T-helper 2 cell treated with Interferon-gamma antibody and Interleukin-4, amounts not matched to agents 5 μg/mL and 100 μg/mL, for 36 hours (primary cell): ENCODE measurements around the gene HORMAD2.

ENCODE experiments used
- DNase-seq: peaks from one replicate; pipeline ENCODE4 v3.0.0; 2021; ENCODE audit warnings: low spot score
- H3K27ac Mint-ChIP-seq: one replicate; pipeline ENCODE4 v1.8.0; 2021; ENCODE audit warnings: mild to moderate bottlenecking, mixed read lengths
- H3K27me3 Mint-ChIP-seq: one replicate; pipeline ENCODE4 v1.8.0; 2021; ENCODE audit warnings: low read depth, mixed read lengths
- H3K36me3 Mint-ChIP-seq: one replicate; pipeline ENCODE4 v1.8.0; 2021; ENCODE audit warnings: low read depth, mixed read lengths
- H3K4me1 Mint-ChIP-seq: one replicate; pipeline ENCODE4 v1.8.0; 2021; ENCODE audit warnings: low read depth, mixed read lengths
- H3K4me3 Mint-ChIP-seq: one replicate; pipeline ENCODE4 v1.8.0; 2022; ENCODE audit warnings: mild to moderate bottlenecking, moderate library complexity, mixed read lengths
- H3K9me3 Mint-ChIP-seq: one replicate; pipeline ENCODE4 v1.8.0; 2021; ENCODE audit warnings: mixed read lengths

Gene HORMAD2

GRCh38 chr22:30079952-30080533 is at the start of gene HORMAD2:
Gene HORMAD2 (plus strand): TSS chr22:30080464. CDS start chr22:30093953, 13,489 bp downstream.
- H3K36me3 Mint-ChIP-seq: no peaks in the 10 kb centered on the region
- H3K4me1 Mint-ChIP-seq: peaks cover 11% of the 10 kb centered on the region
- peaks cover 10% of the 10 kb centered on the region for H3K27me3 Mint-ChIP-seq
- DNase-seq: no peak
- H3K27ac Mint-ChIP-seq: no peak within 1 kb of the TSS
- peaks cover 4% of the 10 kb centered on the region for H3K9me3 Mint-ChIP-seq
- no peak within 1 kb of the TSS for H3K4me3 Mint-ChIP-seq

GRCh38 chr22:30031328-30031727 is 48.9 kb upstream of the HORMAD2 start:
- no peak overlapping the region for H3K4me3 Mint-ChIP-seq
- H3K27me3 Mint-ChIP-seq: no peaks in the 10 kb centered on the region
- H3K4me1 Mint-ChIP-seq: peaks cover 8% of the 10 kb centered on the region
- no peaks in the 10 kb centered on the region for H3K9me3 Mint-ChIP-seq
- H3K27ac Mint-ChIP-seq: no peak overlapping the region
- H3K36me3 Mint-ChIP-seq: peaks cover 6% of the 10 kb centered on the region
- DNase-seq: no peak

GRCh38 chr22:30031764-30032455 is 48.4 kb upstream of the HORMAD2 start:
- Mint-ChIP-seq H3K27ac (no peak overlapping the region), H3K4me1 (peaks cover 6% of the 10 kb centered on the region), H3K4me3 (no peak overlapping the region), H3K27me3 (no peaks in the 10 kb centered on the region), H3K36me3 (peaks cover 4% of the 10 kb centered on the region), H3K9me3 (no peaks in the 10 kb centered on the region)
- DNase-seq: no peak

- H3K27me3 Mint-ChIP-seq: no peaks in the 10 kb centered on the region
- no peaks in the 10 kb centered on the region for H3K36me3 Mint-ChIP-seq
- H3K27ac Mint-ChIP-seq: no peak overlapping the region
- no peaks in the 10 kb centered on the region for H3K4me1 Mint-ChIP-seq
- no peaks in the 10 kb centered on the region for H3K9me3 Mint-ChIP-seq
- DNase-seq: no peak
- no peak overlapping the region for H3K4me3 Mint-ChIP-seq
Observed at GRCh38 chr22:30033137-30033536, 47.1 kb upstream of the HORMAD2 start.

GRCh38 chr22:30033901-30034300 is 46.4 kb upstream of the HORMAD2 start:
- H3K36me3 Mint-ChIP-seq: no peaks in the 10 kb centered on the region

GRCh38 chr22:30036656-30037055 is 43.6 kb upstream of the HORMAD2 start:
- no peaks in the 10 kb centered on the region for H3K27me3 Mint-ChIP-seq
- H3K36me3 Mint-ChIP-seq: no peaks in the 10 kb centered on the region
- no peaks in the 10 kb centered on the region for H3K4me1 Mint-ChIP-seq
- H3K9me3 Mint-ChIP-seq: no peaks in the 10 kb centered on the region
- no peak for DNase-seq
- no peak overlapping the region for H3K4me3 Mint-ChIP-seq
- no peak overlapping the region for H3K27ac Mint-ChIP-seq

More at GRCh38 chr22:30033901-30034300, 46.4 kb upstream of the HORMAD2 start:
- H3K27ac Mint-ChIP-seq: no peak overlapping the region
- H3K9me3 Mint-ChIP-seq: no peaks in the 10 kb centered on the region
- no peaks in the 10 kb centered on the region for H3K27me3 Mint-ChIP-seq
- H3K4me1 Mint-ChIP-seq: no peaks in the 10 kb centered on the region
- no peak overlapping the region for H3K4me3 Mint-ChIP-seq
- DNase-seq: no peak

GRCh38 chr22:30038219-30038618 is 42.0 kb upstream of the HORMAD2 start:
- Mint-ChIP-seq H3K4me1 (no peaks in the 10 kb centered on the region), H3K27ac (no peak overlapping the region), H3K36me3 (no peaks in the 10 kb centered on the region), H3K9me3 (no peaks in the 10 kb centered on the region), H3K4me3 (no peak overlapping the region), H3K27me3 (peaks cover 2% of the 10 kb centered on the region)
- DNase-seq: no peak

GRCh38 chr22:30040499-30041260 is 39.6 kb upstream of the HORMAD2 start:
- Mint-ChIP-seq H3K4me3 (no peak overlapping the region), H3K27ac (no peak overlapping the region), H3K9me3 (no peaks in the 10 kb centered on the region), H3K4me1 (peaks cover 3% of the 10 kb centered on the region), H3K27me3 (peaks cover 2% of the 10 kb centered on the region), H3K36me3 (no peaks in the 10 kb centered on the region)
- DNase-seq: no peak

- DNase-seq: no peak
- Mint-ChIP-seq H3K36me3 (no peaks in the 10 kb centered on the region), H3K27ac (no peak overlapping the region), H3K27me3 (peaks cover 2% of the 10 kb centered on the region), H3K4me3 (no peak overlapping the region), H3K4me1 (peaks cover 3% of the 10 kb centered on the region), H3K9me3 (no peaks in the 10 kb centered on the region)
Observed at GRCh38 chr22:30041475-30041874, 38.8 kb upstream of the HORMAD2 start.

GRCh38 chr22:30041881-30042280 is 38.4 kb upstream of the HORMAD2 start:
- DNase-seq: no peak

GRCh38 chr22:30043161-30043560 is 37.1 kb upstream of the HORMAD2 start:
- H3K4me1 Mint-ChIP-seq: peaks cover 12% of the 10 kb centered on the region
- H3K27me3 Mint-ChIP-seq: peaks cover 2% of the 10 kb centered on the region
- H3K9me3 Mint-ChIP-seq: no peaks in the 10 kb centered on the region
- H3K27ac Mint-ChIP-seq: no peak overlapping the region
- no peaks in the 10 kb centered on the region for H3K36me3 Mint-ChIP-seq
- H3K4me3 Mint-ChIP-seq: no peak overlapping the region
- DNase-seq: no peak

More at GRCh38 chr22:30041881-30042280, 38.4 kb upstream of the HORMAD2 start:
- Mint-ChIP-seq H3K4me3 (no peak overlapping the region), H3K4me1 (peaks cover 6% of the 10 kb centered on the region), H3K36me3 (no peaks in the 10 kb centered on the region), H3K9me3 (no peaks in the 10 kb centered on the region), H3K27me3 (peaks cover 2% of the 10 kb centered on the region), H3K27ac (no peak overlapping the region)

- H3K4me1 Mint-ChIP-seq: peaks cover 12% of the 10 kb centered on the region
- H3K9me3 Mint-ChIP-seq: no peaks in the 10 kb centered on the region
- no peaks in the 10 kb centered on the region for H3K36me3 Mint-ChIP-seq
- no peak overlapping the region for H3K4me3 Mint-ChIP-seq
- H3K27me3 Mint-ChIP-seq: peaks cover 2% of the 10 kb centered on the region
- no peak overlapping the region for H3K27ac Mint-ChIP-seq
- DNase-seq: no peak
Observed at GRCh38 chr22:30044369-30044768, 35.9 kb upstream of the HORMAD2 start.

- no peak overlapping the region for H3K4me3 Mint-ChIP-seq
Observed at GRCh38 chr22:30044881-30045493, 35.3 kb upstream of the HORMAD2 start.

GRCh38 chr22:30045494-30045887 is 34.8 kb upstream of the HORMAD2 start:
- Mint-ChIP-seq H3K27me3 (peaks cover 2% of the 10 kb centered on the region), H3K27ac (no peak overlapping the region), H3K4me1 (peaks cover 12% of the 10 kb centered on the region), H3K36me3 (no peaks in the 10 kb centered on the region), H3K9me3 (no peaks in the 10 kb centered on the region), H3K4me3 (no peak overlapping the region)
- no peak for DNase-seq

More at GRCh38 chr22:30044881-30045493, 35.3 kb upstream of the HORMAD2 start:
- Mint-ChIP-seq H3K9me3 (no peaks in the 10 kb centered on the region), H3K4me1 (peaks cover 12% of the 10 kb centered on the region), H3K27ac (peak overlapping the region; percentile 18), H3K36me3 (no peaks in the 10 kb centered on the region), H3K27me3 (peaks cover 2% of the 10 kb centered on the region)
- no peak for DNase-seq
